Endometrium (tissue), 2 donors: ENCODE measurements around the gene TGFA.

Experiments
- FAIRE-seq: peaks from 2 replicates; lab custom pipeline; 2012; peaks lifted over from hg19 to GRCh38; lab: Jason Lieb, UNC
- donor health status: control.
- donor health status: control.

TGFA gene

GRCh38 chr2:70523996-70524965 lies 29.3 kb downstream of the TGFA start:
- no peak for FAIRE-seq

GRCh38 chr2:70523672-70523995 lies 30.0 kb downstream of the TGFA start:
- FAIRE-seq: no peak

GRCh38 chr2:70522627-70523026 lies 31.0 kb downstream of the TGFA start:
- FAIRE-seq: no peak

- no peak for FAIRE-seq
Measured at GRCh38 chr2:70520825-70521224, 32.8 kb downstream of the TGFA start.

- no peak for FAIRE-seq
Measured at GRCh38 chr2:70519453-70519852, 34.2 kb downstream of the TGFA start.

- FAIRE-seq: no peak
Measured at GRCh38 chr2:70518557-70518956, 35.1 kb downstream of the TGFA start.

GRCh38 chr2:70517804-70518203 lies 35.8 kb downstream of the TGFA start:
- no peak for FAIRE-seq

GRCh38 chr2:70516596-70516995 lies 37.0 kb downstream of the TGFA start:
- FAIRE-seq: no peak

GRCh38 chr2:70515938-70516337 lies 37.7 kb downstream of the TGFA start:
- no peak for FAIRE-seq

- FAIRE-seq: no peak
Measured at GRCh38 chr2:70514612-70515055, 39.0 kb downstream of the TGFA start.

- FAIRE-seq: no peak
Measured at GRCh38 chr2:70513738-70514137, 39.9 kb downstream of the TGFA start.

GRCh38 chr2:70511971-70512729 lies 41.5 kb downstream of the TGFA start:
- no peak for FAIRE-seq

GRCh38 chr2:70510313-70510712 lies 43.3 kb downstream of the TGFA start:
- no peak for FAIRE-seq

GRCh38 chr2:70509565-70509964 lies 44.1 kb downstream of the TGFA start:
- no peak for FAIRE-seq

GRCh38 chr2:70508711-70509462 lies 44.7 kb downstream of the TGFA start:
- FAIRE-seq: no peak

GRCh38 chr2:70505613-70506391 lies 47.8 kb downstream of the TGFA start:
- FAIRE-seq: no peak

GRCh38 chr2:70504750-70505149 lies 48.9 kb downstream of the TGFA start:
- no peak for FAIRE-seq

GRCh38 chr2:70503896-70504295 lies 49.7 kb downstream of the TGFA start:
- no peak for FAIRE-seq

- FAIRE-seq: no peak
Measured at GRCh38 chr2:70501728-70502127, 51.9 kb downstream of the TGFA start.

- FAIRE-seq: no peak
Measured at GRCh38 chr2:70501215-70501614, 52.4 kb downstream of the TGFA start.

- FAIRE-seq: no peak
Measured at GRCh38 chr2:70499253-70499652, 54.4 kb downstream of the TGFA start.

GRCh38 chr2:70498528-70498927 lies 55.1 kb downstream of the TGFA start:
- no peak for FAIRE-seq
